Activated T-cell treated with anti-CD3 and anti-CD28 coated beads, Interleukin-2, amount 50 U/mL, for 4 hours (primary cell): ENCODE data around the gene WDFY2. TPM values are rescaled to one million over a fixed set of nuclear protein-coding genes. Genes with fewer than 3 reads are reported as not detected.
"Not testable (repeated sequence)": the region's sequence is repeated elsewhere in the genome, so short reads cannot be mapped to it uniquely, and the experiment has no call there.

ENCODE experiments used
- ATAC-seq, 2 donors: fragments of 200-7000 bp; cut with Tn5 transposase; one replicate each; pipeline ENCODE4 v1.10.0; 2021
- DNase-seq: peaks from one replicate; pipeline ENCODE4 v3.0.0-alpha.2; 2020
- H3K27me3 Mint-ChIP-seq: one replicate; pipeline ENCODE4 v1.8.0; 2021; ENCODE audit warnings: low read depth, mixed read lengths
- H3K36me3 Mint-ChIP-seq: one replicate; pipeline ENCODE4 v1.8.0; 2022; ENCODE audit warnings: mixed read lengths; ENCODE audit not compliant: insufficient read depth
- H3K4me1 Mint-ChIP-seq: one replicate; pipeline ENCODE4 v1.8.0; 2021; ENCODE audit warnings: low read depth, mixed read lengths
- H3K4me3 Mint-ChIP-seq: one replicate; pipeline ENCODE4 v1.8.0; 2021; ENCODE audit warnings: mild to moderate bottlenecking, moderate library complexity, mixed read lengths
- H3K9me3 Mint-ChIP-seq: one replicate; pipeline ENCODE4 v1.8.0; 2021; ENCODE audit warnings: mixed read lengths
- total RNA-seq, 3 donors: library from RNA; stranded (reverse); gene quantifications; one replicate each; pipeline ENCODE4 v1.2.1, GENCODE V29; 2021

WDFY2 gene
- total RNA-seq, 3 donors from 2014 or later: 4.9 to 6.7 (median 6.3) TPM

GRCh38 chr13:51688937-51689662 is 104.8 kb downstream of the WDFY2 start:
- Mint-ChIP-seq H3K9me3 (no peaks in the 10 kb centered on the region), H3K4me1 (peaks cover 10% of the 10 kb centered on the region), H3K36me3 (peaks cover 15% of the 10 kb centered on the region)

GRCh38 chr13:51689663-51689996 is 105.4 kb downstream of the WDFY2 start:
- DNase-seq (no peak), ATAC-seq (peak; percentile 27 to 43)
- Mint-ChIP-seq H3K27me3 (no peaks in the 10 kb centered on the region), H3K4me1 (peaks cover 10% of the 10 kb centered on the region), H3K4me3 (no peak overlapping the region), H3K36me3 (peaks cover 12% of the 10 kb centered on the region), H3K9me3 (no peaks in the 10 kb centered on the region)

More at GRCh38 chr13:51688937-51689662, 104.8 kb downstream of the WDFY2 start:
- ATAC-seq: no peak
- Mint-ChIP-seq H3K4me3 (no peak overlapping the region), H3K27me3 (no peaks in the 10 kb centered on the region)
- no peak for DNase-seq

- ATAC-seq, H3K9me3 Mint-ChIP-seq, H3K4me3 Mint-ChIP-seq, DNase-seq, H3K27me3 Mint-ChIP-seq, H3K4me1 Mint-ChIP-seq, H3K36me3 Mint-ChIP-seq: not testable (repeated sequence)
These were observed 111.4 kb downstream of the WDFY2 start for GRCh38 chr13:51695677-51696076.

GRCh38 chr13:51697181-51697580 is 112.9 kb downstream of the WDFY2 start:
- ATAC-seq: no peak
- DNase-seq: no peak
- no peaks in the 10 kb centered on the region for H3K4me1 Mint-ChIP-seq
- no peak overlapping the region for H3K4me3 Mint-ChIP-seq
- no peaks in the 10 kb centered on the region for H3K27me3 Mint-ChIP-seq
- H3K36me3 Mint-ChIP-seq: peaks cover 8% of the 10 kb centered on the region
- peaks cover 3% of the 10 kb centered on the region for H3K9me3 Mint-ChIP-seq

GRCh38 chr13:51697855-51698254 is 113.6 kb downstream of the WDFY2 start:
- peaks cover 3% of the 10 kb centered on the region for H3K9me3 Mint-ChIP-seq
- H3K36me3 Mint-ChIP-seq: peaks cover 8% of the 10 kb centered on the region
- DNase-seq (no peak), ATAC-seq (no peak)
- no peaks in the 10 kb centered on the region for H3K4me1 Mint-ChIP-seq
- no peaks in the 10 kb centered on the region for H3K27me3 Mint-ChIP-seq
- H3K4me3 Mint-ChIP-seq: no peak overlapping the region

DNA sequence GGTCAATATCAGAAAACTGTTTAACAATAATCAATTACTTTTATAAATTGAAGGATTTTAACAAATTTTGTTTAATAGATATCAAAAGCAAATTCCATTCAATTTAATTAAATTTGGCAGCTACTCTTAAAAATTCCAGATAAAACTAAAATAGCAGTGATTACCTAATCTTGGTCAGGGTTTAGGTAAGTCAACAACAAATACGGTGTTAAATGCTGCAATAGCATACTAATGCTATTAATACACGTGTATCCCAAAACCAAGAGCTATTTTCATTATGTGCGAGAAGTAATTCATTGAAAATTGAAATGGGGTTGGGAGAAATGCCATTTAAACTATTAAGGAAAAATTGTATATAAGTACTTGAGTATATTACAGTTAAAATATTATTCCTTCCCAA is 114.1 kb downstream of the WDFY2 start:
- H3K36me3 Mint-ChIP-seq: peaks cover 8% of the 10 kb centered on the region
- H3K4me1 Mint-ChIP-seq: no peaks in the 10 kb centered on the region
- no peak for ATAC-seq
- no peak for DNase-seq
- no peaks in the 10 kb centered on the region for H3K27me3 Mint-ChIP-seq
- H3K4me3 Mint-ChIP-seq: no peak overlapping the region
- peaks cover 3% of the 10 kb centered on the region for H3K9me3 Mint-ChIP-seq

DNA sequence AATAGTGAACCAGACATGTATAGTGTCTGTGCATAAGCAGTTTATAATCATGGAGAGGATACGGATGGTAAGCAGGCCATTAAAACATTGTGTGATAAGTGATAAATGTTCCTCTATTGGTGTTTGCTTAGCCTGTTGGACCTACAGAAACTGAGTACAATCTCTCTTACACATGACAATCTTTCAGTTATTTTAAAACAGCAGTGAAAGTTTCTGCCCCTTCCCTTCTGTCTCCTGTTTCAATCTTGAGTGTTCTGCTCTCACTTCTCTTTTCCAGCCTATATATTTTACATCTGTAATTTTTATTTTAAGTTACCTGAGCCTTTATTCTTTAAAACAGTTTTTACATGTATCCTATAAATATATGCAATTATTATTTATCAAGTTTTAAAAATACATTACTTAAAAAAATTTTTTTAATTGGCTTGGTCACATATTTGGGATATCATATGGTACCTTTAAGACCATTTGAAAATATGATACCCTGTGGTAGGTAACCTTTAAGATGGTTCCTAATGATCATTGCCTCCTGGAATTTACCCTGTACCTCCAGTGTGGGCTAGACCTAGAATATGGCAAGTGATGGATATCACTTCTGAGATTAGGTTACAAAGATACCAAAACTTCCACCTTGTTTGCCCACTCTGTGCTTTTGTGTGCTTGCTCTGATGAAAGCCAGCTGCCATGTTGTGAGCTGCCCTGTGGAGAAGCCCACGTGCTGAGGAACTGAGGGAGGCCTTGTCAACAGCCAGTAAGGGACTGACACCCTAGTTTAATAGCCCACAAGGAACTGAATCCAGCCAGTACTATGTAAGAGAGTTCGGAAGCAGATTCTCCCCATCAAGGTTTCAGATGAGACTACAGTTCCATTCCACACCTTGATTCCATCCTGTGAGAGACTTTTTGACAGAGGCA is 120.4 kb downstream of the WDFY2 start:
- H3K36me3 Mint-ChIP-seq: peaks cover 14% of the 10 kb centered on the region
- H3K9me3 Mint-ChIP-seq: no peaks in the 10 kb centered on the region
- H3K4me1 Mint-ChIP-seq: no peaks in the 10 kb centered on the region
- no peak overlapping the region for H3K4me3 Mint-ChIP-seq
- no peak for ATAC-seq
- no peak for DNase-seq
- H3K27me3 Mint-ChIP-seq: no peaks in the 10 kb centered on the region

DNA sequence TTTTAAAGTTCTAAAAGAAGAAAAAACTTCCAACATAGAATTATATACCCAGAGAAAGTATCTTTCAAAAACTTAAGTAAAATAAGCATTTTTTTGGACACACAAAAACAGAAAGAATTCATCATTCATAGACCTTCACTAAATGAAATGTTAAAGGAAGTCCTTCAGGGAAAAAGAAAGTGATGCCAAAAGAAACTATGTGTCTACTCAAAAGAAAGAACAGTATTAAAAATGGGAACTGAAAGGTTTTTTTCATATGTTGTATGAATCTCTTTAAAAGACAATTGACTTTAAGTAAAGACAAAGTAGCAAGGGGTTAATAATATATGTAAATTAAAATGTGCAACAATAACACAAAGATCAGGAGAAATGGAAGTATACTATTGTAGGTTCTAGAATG is 123.2 kb downstream of the WDFY2 start:
- H3K4me3 Mint-ChIP-seq: no peak overlapping the region
- no peaks in the 10 kb centered on the region for H3K9me3 Mint-ChIP-seq
- H3K27me3 Mint-ChIP-seq: no peaks in the 10 kb centered on the region
- H3K36me3 Mint-ChIP-seq: peaks cover 12% of the 10 kb centered on the region
- no peak for DNase-seq
- ATAC-seq: no peak
- no peaks in the 10 kb centered on the region for H3K4me1 Mint-ChIP-seq

- H3K27me3 Mint-ChIP-seq: no peaks in the 10 kb centered on the region
- no peak for ATAC-seq
- no peak for DNase-seq
- H3K9me3 Mint-ChIP-seq: no peaks in the 10 kb centered on the region
- no peak overlapping the region for H3K4me3 Mint-ChIP-seq
- H3K36me3 Mint-ChIP-seq: peaks cover 4% of the 10 kb centered on the region
- no peaks in the 10 kb centered on the region for H3K4me1 Mint-ChIP-seq
These were observed 129.5 kb downstream of the WDFY2 start for GRCh38 chr13:51713807-51714206.

- no peak overlapping the region for H3K4me3 Mint-ChIP-seq
- H3K27me3 Mint-ChIP-seq: no peaks in the 10 kb centered on the region
- no peak for DNase-seq
These were observed 130.5 kb downstream of the WDFY2 start for GRCh38 chr13:51714663-51715168.

DNA sequence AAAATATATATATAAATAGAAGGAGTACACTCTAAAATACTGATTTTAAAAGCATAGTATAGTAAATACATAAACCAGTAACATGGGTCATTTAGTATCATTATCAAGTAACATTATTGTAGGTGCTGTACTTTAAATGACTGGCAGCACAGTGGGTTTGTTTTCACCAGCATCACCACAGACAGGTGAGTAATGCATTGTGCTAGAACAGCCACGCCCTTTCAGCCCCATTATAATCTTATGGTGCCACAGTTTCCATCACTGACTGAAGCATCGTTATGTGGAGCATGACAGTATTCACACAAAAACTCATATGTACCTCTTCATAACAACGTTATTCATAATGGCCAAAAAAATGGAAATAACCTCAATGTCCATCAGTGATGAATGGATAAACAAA is 131.4 kb downstream of the WDFY2 start:
- H3K36me3 Mint-ChIP-seq: peaks cover 8% of the 10 kb centered on the region
- DNase-seq (no peak), ATAC-seq (peak; percentile 37 to 48)
- no peaks in the 10 kb centered on the region for H3K27me3 Mint-ChIP-seq
- no peak overlapping the region for H3K4me3 Mint-ChIP-seq
- no peaks in the 10 kb centered on the region for H3K9me3 Mint-ChIP-seq
- H3K4me1 Mint-ChIP-seq: no peaks in the 10 kb centered on the region

More at GRCh38 chr13:51714663-51715168, 130.5 kb downstream of the WDFY2 start:
- peak; percentile 46 to 51 for ATAC-seq
- no peaks in the 10 kb centered on the region for H3K9me3 Mint-ChIP-seq
- peaks cover 7% of the 10 kb centered on the region for H3K36me3 Mint-ChIP-seq
- H3K4me1 Mint-ChIP-seq: no peaks in the 10 kb centered on the region

DNA sequence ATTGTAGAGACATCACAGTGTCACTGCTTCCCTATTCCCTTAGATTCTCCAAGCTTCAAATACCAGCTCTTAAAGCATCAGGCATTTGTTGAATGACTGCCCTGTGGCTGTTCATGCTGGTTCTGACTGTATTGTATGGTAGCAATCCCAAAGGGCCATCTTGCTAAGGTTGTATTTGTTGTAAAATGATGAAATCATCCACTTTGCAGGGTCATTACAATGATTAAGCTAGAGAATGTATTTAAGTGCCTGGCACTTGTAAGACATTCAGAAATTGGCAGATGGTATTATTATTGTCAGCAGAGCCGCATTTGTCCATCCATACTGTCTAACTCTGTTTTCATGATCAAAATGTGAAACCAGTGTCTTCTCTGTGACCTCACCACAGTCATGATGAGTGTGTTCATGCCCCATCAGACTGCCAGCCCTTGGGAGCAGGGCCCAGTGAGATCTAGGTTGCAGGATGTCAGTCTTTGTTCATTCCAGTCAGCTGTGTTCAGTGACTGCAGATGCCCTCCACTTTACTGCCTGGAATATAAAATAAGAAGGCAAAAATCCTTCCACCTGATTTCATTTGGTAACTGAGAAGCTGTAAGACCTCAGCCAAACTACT is 133.6 kb downstream of the WDFY2 start:
- no peaks in the 10 kb centered on the region for H3K27me3 Mint-ChIP-seq
- no peak for ATAC-seq

DNA sequence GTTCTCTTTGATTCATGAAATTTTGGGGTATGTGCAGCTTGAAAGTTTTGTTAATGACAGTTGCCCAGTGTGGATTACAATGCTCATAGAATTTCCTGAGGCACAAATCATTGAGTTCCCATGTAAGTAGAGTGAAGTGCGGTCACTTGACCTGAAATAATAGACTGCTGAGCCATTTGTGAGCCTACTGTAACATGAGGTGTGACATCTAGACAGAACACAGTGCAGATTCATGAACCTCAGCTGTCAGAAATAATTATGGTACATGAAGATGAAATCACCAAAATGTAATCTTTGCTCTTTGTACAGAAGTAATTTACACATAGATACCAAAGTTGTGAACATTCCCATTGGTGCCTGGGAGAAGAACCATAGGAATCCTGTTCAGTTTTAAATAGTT is 135.1 kb downstream of the WDFY2 start:
- H3K27me3 Mint-ChIP-seq: no peaks in the 10 kb centered on the region
- H3K4me3 Mint-ChIP-seq: no peak overlapping the region
- no peaks in the 10 kb centered on the region for H3K9me3 Mint-ChIP-seq
- no peak for ATAC-seq
- H3K4me1 Mint-ChIP-seq: no peaks in the 10 kb centered on the region
- peaks cover 12% of the 10 kb centered on the region for H3K36me3 Mint-ChIP-seq
- DNase-seq: no peak

More for the DNA sequence above, 133.6 kb downstream of the WDFY2 start:
- no peaks in the 10 kb centered on the region for H3K9me3 Mint-ChIP-seq
- DNase-seq: no peak
- no peaks in the 10 kb centered on the region for H3K4me1 Mint-ChIP-seq
- peaks cover 12% of the 10 kb centered on the region for H3K36me3 Mint-ChIP-seq
- no peak overlapping the region for H3K4me3 Mint-ChIP-seq

- no peaks in the 10 kb centered on the region for H3K9me3 Mint-ChIP-seq
- no peaks in the 10 kb centered on the region for H3K27me3 Mint-ChIP-seq
- H3K4me3 Mint-ChIP-seq: no peak overlapping the region
- H3K36me3 Mint-ChIP-seq: peaks cover 13% of the 10 kb centered on the region
- H3K4me1 Mint-ChIP-seq: no peaks in the 10 kb centered on the region
- no peak for ATAC-seq
- no peak for DNase-seq
These were observed 137.2 kb downstream of the WDFY2 start for GRCh38 chr13:51721496-51721895.
